ENCODE results near the gene NTM. TPM values are rescaled to one million over a fixed set of nuclear protein-coding genes. Genes with fewer than 3 reads are reported as not detected.

The NTM gene
- total and polyA plus RNA-seq, 2 donors (not counting 3 experiments of a cell fraction or from before 2014, with no cell fraction given), result 1.00 to 1.1 TPM

GRCh38 chr11:131807876-131808275, 437.5 kb downstream of the NTM start:
- ChIA-PET POLR2A (no interaction called here), CTCF (no interaction called here)
- no peak overlapping the region for H3K9ac ChIP-seq (replicated peaks; ENCODE audit: extremely low read depth, insufficient read depth, low read length)
- no peaks in the 10 kb centered on the region for H4K20me1 ChIP-seq (replicated peaks; ENCODE audit: control insufficient read depth, extremely low read depth, insufficient read depth, low read length)
- TF ChIP-seq GATA2 (IDR thresholded peaks at IDR 0.05; ENCODE audit: insufficient read depth, insufficient read length, low read depth, low read length), result no peak
- TF ChIP-seq POLR2A (IDR thresholded peaks at IDR 0.05; ENCODE audit: low read depth, low read length), result no peak
- TF ChIP-seq EZH2 (IDR thresholded peaks at IDR 0.05; ENCODE audit: borderline replicate concordance, low read depth, low read length, severe bottlenecking), result no peak
- H3K27ac ChIP-seq (ENCODE audit: insufficient read depth, low read depth, low read length), result no peak overlapping the region
- peaks cover 11% of the 10 kb centered on the region for H3K4me1 ChIP-seq (ENCODE audit: control insufficient read depth, extremely low read depth, insufficient read depth, low read length)
- DNase-seq (ENCODE audit: low read depth, low spot score) (no peak), FAIRE-seq (no peak)
- H3K36me3 ChIP-seq (ENCODE audit: control insufficient read depth in 2 of 2, extremely low read depth in 1 of 2, insufficient read depth in 2 of 2, low read length in 2 of 2), result no peaks in the 10 kb centered on the region
- no peak overlapping the region for H2AFZ ChIP-seq (ENCODE audit: low read depth, low read length)
- H3K4me2 ChIP-seq (ENCODE audit: insufficient read depth, low read length), result no peak overlapping the region
- BruUV-seq (replicated peaks), result no TSS peak
- H3K4me3 ChIP-seq (replicated peaks in 1 of 3; ENCODE audit: insufficient read depth in 1 of 3, low read depth in 1 of 3, low read length in 3 of 3), result no peak overlapping the region
- no peaks in the 10 kb centered on the region for H3K79me2 ChIP-seq (ENCODE audit: control insufficient read depth, insufficient read depth, low read length)
- intact Hi-C loops (cut with micrococcal nuclease), result no loop called here
- H3K9me3 ChIP-seq (replicated peaks; ENCODE audit: control insufficient read depth, insufficient read depth, low read length), result no peaks in the 10 kb centered on the region
- dilution Hi-C loops (cut with MboI; ENCODE audit: extremely low pct_ligation_motif_present, low sequenced_read_pairs), result no loop called here
- no peaks in the 10 kb centered on the region for H3K9me1 ChIP-seq (replicated peaks; ENCODE audit: control insufficient read depth, extremely low read depth, insufficient read depth, low read length)
- H3K27me3 ChIP-seq (ENCODE audit: control insufficient read depth in 2 of 2, insufficient read depth in 2 of 2, low read length in 2 of 2), result peaks cover 2 to 6% of the 10 kb centered on the region in 2 experiments

- no peaks in the 10 kb centered on the region for H4K20me1 ChIP-seq (replicated peaks; ENCODE audit: control insufficient read depth, extremely low read depth, insufficient read depth, low read length)
- H3K9ac ChIP-seq (replicated peaks; ENCODE audit: extremely low read depth, insufficient read depth, low read length), result no peak overlapping the region
- H3K27ac ChIP-seq (ENCODE audit: insufficient read depth, low read depth, low read length), result no peak overlapping the region
- H3K36me3 ChIP-seq (ENCODE audit: control insufficient read depth in 2 of 2, extremely low read depth in 1 of 2, insufficient read depth in 2 of 2, low read length in 2 of 2), result no peaks in the 10 kb centered on the region
- dilution Hi-C loops (cut with MboI; ENCODE audit: extremely low pct_ligation_motif_present, low sequenced_read_pairs), result no loop called here
- BruUV-seq (replicated peaks), result no TSS peak
- H2AFZ ChIP-seq (ENCODE audit: low read depth, low read length), result no peak overlapping the region
- TF ChIP-seq FOS (IDR thresholded peaks at IDR 0.05; ENCODE audit: borderline replicate concordance, insufficient read depth, low read length), result no peak
- TF ChIP-seq POLR2A (IDR thresholded peaks at IDR 0.05; ENCODE audit: low read depth, low read length), result no peak
- TF ChIP-seq GATA2 (IDR thresholded peaks at IDR 0.05; ENCODE audit: insufficient read depth, insufficient read length, low read depth, low read length), result no peak
- no peak for TF ChIP-seq JUN (IDR thresholded peaks at IDR 0.05; ENCODE audit: borderline replicate concordance, insufficient read depth, insufficient read length, low read depth)
- TF ChIP-seq POLR2AphosphoS5 (IDR thresholded peaks at IDR 0.05; ENCODE audit: insufficient read depth, low read depth, low read length), result no peak
- no peak for TF ChIP-seq MYC (IDR thresholded peaks at IDR 0.05; ENCODE audit: low read depth, low read length)
- no peak for TF ChIP-seq MAX (IDR thresholded peaks at IDR 0.05; ENCODE audit: insufficient read depth, insufficient read length)
- no peak for TF ChIP-seq EZH2 (IDR thresholded peaks at IDR 0.05; ENCODE audit: borderline replicate concordance, low read depth, low read length, severe bottlenecking)
- TF ChIP-seq CTCF (IDR thresholded peaks at IDR 0.05; ENCODE audit: extremely low read depth in 1 of 2, insufficient read depth in 1 of 2, low read depth in 1 of 2, low read length in 2 of 2), result no peak
- no peak overlapping the region for H3K4me2 ChIP-seq (ENCODE audit: insufficient read depth, low read length)
- DNase-seq (ENCODE audit: low read depth, low spot score) (no peak), FAIRE-seq (no peak)
- ChIA-PET POLR2A (no interaction called here), CTCF (interaction anchor here (1.1 kb wide), 1 partner anchor 13 kb away, joined by 3 read pairs; no protein-coding TSS in a partner anchor)
- no peaks in the 10 kb centered on the region for H3K79me2 ChIP-seq (ENCODE audit: control insufficient read depth, insufficient read depth, low read length)
- H3K4me1 ChIP-seq (ENCODE audit: control insufficient read depth, extremely low read depth, insufficient read depth, low read length), result peaks cover 11% of the 10 kb centered on the region
- H3K4me3 ChIP-seq (replicated peaks in 1 of 3; ENCODE audit: insufficient read depth in 1 of 3, low read depth in 1 of 3, low read length in 3 of 3), result no peak overlapping the region
- H3K9me1 ChIP-seq (replicated peaks; ENCODE audit: control insufficient read depth, extremely low read depth, insufficient read depth, low read length), result no peaks in the 10 kb centered on the region
- intact Hi-C loops (cut with micrococcal nuclease), result no loop called here
- H3K9me3 ChIP-seq (replicated peaks; ENCODE audit: control insufficient read depth, insufficient read depth, low read length), result no peaks in the 10 kb centered on the region
- peaks cover 0 to 6% of the 10 kb centered on the region in 2 experiments for H3K27me3 ChIP-seq (ENCODE audit: control insufficient read depth in 2 of 2, insufficient read depth in 2 of 2, low read length in 2 of 2)
These were observed 438.1 kb downstream of the NTM start for GRCh38 chr11:131808470-131808869.

Measured in endothelial cell of umbilical vein (primary cell).